Neural progenitor cell (in vitro differentiated cells): ENCODE data around the gene SBF1. TPM values are rescaled to one million over a fixed set of nuclear protein-coding genes. Genes with fewer than 3 reads are reported as not detected.

ENCODE experiments used
- DNase-seq: peaks from one replicate; pipeline ENCODE4 v3.0.0-alpha.2; 2016; ENCODE audit warnings: low spot score
- H2AFZ ChIP-seq: fragments of 200-600 bp; sonication (generic); replicated peaks from 2 replicates; pipeline ENCODE4 v1.6.1; 2016; ENCODE audit warnings: antibody characterized with exemption
- H3F3A ChIP-seq: fragments of 200-600 bp; sonication (generic); 2 replicates; pipeline ENCODE4 v1.6.1; 2016; ENCODE audit warnings: antibody characterized with exemption, low read depth
- H3K27ac ChIP-seq: fragments of 200-600 bp; sonication (generic); 2 replicates; pipeline ENCODE4 v1.5.1; 2016; ENCODE audit warnings: mild to moderate bottlenecking
- H3K27me3 ChIP-seq: fragments of 200-600 bp; sonication (generic); 2 replicates; pipeline ENCODE4 v1.6.1; 2016; ENCODE audit warnings: mild to moderate bottlenecking, moderate library complexity
- H3K36me3 ChIP-seq: fragments of 200-600 bp; sonication (generic); 2 replicates; pipeline ENCODE4 v1.5.1; 2016
- H3K4me1 ChIP-seq: fragments of 200-600 bp; sonication (generic); 2 replicates; pipeline ENCODE4 v1.6.1; 2016; ENCODE audit warnings: mixed run types
- H3K4me2 ChIP-seq: fragments of 200-600 bp; sonication (generic); 2 replicates; pipeline ENCODE4 v1.6.1; 2016
- H3K4me3 ChIP-seq: fragments of 200-600 bp; sonication (generic); 2 replicates; pipeline ENCODE4 v1.5.1; 2016
- H3K79me2 ChIP-seq: fragments of 200-600 bp; sonication (generic); 2 replicates; pipeline ENCODE4 v1.6.1; 2016; ENCODE audit warnings: low read depth
- H3K9ac ChIP-seq: fragments of 200-600 bp; sonication (generic); 2 replicates; pipeline ENCODE4 v1.6.1; 2016
- H3K9me3 ChIP-seq: fragments of 200-600 bp; sonication (generic); 2 replicates; pipeline ENCODE4 v1.5.1; 2016; ENCODE audit warnings: low read depth
- H4K20me1 ChIP-seq: fragments of 200-600 bp; sonication (generic); 2 replicates; pipeline ENCODE4 v1.6.1; 2016; ENCODE audit warnings: low read depth
- H3K27ac Mint-ChIP-seq: 3 replicates; pipeline ENCODE4 v1.8.0; 2021; ENCODE audit warnings: mixed read lengths
- H3K27me3 Mint-ChIP-seq: 2 replicates; pipeline ENCODE4 v1.8.0; 2022; ENCODE audit warnings: low read depth, mild to moderate bottlenecking, inconsistent platforms, moderate library complexity, mixed read lengths; ENCODE audit not compliant: insufficient read depth
- H3K36me3 Mint-ChIP-seq: 3 replicates; pipeline ENCODE4 v1.8.0; 2021; ENCODE audit warnings: mixed read lengths
- H3K4me1 Mint-ChIP-seq: 3 replicates; pipeline ENCODE4 v1.8.0; 2021; ENCODE audit warnings: mixed read lengths
- H3K4me3 Mint-ChIP-seq: 3 replicates; pipeline ENCODE4 v1.8.0; 2021; ENCODE audit warnings: mild to moderate bottlenecking, moderate library complexity, mixed read lengths
- H3K9me3 Mint-ChIP-seq: 3 replicates; pipeline ENCODE4 v1.8.0; 2020; ENCODE audit warnings: mixed read lengths
- EZH2 ChIP-seq: fragments of 200-600 bp; sonication (generic); IDR thresholded peaks from 2 replicates; pipeline ENCODE4 v1.6.1; 2017; ENCODE audit warnings: antibody characterized with exemption, mild to moderate bottlenecking, moderate library complexity
- EZH2phosphoT487 ChIP-seq: fragments of 200-600 bp; sonication (generic); IDR thresholded peaks from 2 replicates; pipeline ENCODE4 v1.6.1; 2017; ENCODE audit warnings: antibody characterized with exemption
- total RNA-seq: library from RNA; depleted of rRNA; stranded (reverse); fragments of >200 nt; gene quantifications from 2 replicates; pipeline ENCODE4 v1.2.3, GENCODE V29; 2015; ENCODE audit warnings: low replicate concordance
- TF ChIP-seq, protein P1 (sequence below): fragments of 200-600 bp; sonication (generic); IDR thresholded peaks from 2 replicates; pipeline ENCODE4 v1.5.1; 2017; ENCODE audit warnings: antibody characterized with exemption, mild to moderate bottlenecking

SBF1 gene
- total RNA-seq, 1 donor from 2014 or later, result 25.8 TPM

DNA sequence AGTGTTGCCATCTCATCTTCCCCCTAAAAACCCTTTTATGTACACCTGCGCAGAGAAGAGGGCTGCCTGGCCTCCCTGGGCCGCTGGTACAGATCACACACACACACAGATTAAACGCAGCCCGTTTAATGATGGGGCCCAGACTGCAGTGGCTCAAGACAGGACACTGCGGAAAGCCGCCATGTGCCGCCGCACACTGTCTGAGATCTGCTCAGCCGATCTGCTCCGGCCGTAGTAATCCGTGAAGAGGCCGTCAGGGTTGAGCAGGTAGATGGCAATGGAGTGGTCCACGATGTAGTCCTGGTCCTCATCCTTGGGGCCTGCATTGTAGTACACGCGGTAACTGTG, 48.6 kb upstream of the SBF1 start:
- no peak for DNase-seq
- no peaks in the 10 kb centered on the region for H3K9me3 Mint-ChIP-seq

GRCh38 chr22:50522806-50523438, 48.1 kb upstream of the SBF1 start:
- H3K9me3 ChIP-seq, result no peaks in the 10 kb centered on the region
- H3K4me1 ChIP-seq, result peaks cover 7% of the 10 kb centered on the region
- peaks cover 12% of the 10 kb centered on the region for H3K4me1 Mint-ChIP-seq
- H3K36me3 ChIP-seq, result no peaks in the 10 kb centered on the region
- no peak overlapping the region for H2AFZ ChIP-seq
- peaks cover 10% of the 10 kb centered on the region for H3K36me3 Mint-ChIP-seq
- TF ChIP-seq, protein P1, sequence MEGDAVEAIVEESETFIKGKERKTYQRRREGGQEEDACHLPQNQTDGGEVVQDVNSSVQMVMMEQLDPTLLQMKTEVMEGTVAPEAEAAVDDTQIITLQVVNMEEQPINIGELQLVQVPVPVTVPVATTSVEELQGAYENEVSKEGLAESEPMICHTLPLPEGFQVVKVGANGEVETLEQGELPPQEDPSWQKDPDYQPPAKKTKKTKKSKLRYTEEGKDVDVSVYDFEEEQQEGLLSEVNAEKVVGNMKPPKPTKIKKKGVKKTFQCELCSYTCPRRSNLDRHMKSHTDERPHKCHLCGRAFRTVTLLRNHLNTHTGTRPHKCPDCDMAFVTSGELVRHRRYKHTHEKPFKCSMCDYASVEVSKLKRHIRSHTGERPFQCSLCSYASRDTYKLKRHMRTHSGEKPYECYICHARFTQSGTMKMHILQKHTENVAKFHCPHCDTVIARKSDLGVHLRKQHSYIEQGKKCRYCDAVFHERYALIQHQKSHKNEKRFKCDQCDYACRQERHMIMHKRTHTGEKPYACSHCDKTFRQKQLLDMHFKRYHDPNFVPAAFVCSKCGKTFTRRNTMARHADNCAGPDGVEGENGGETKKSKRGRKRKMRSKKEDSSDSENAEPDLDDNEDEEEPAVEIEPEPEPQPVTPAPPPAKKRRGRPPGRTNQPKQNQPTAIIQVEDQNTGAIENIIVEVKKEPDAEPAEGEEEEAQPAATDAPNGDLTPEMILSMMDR, result no peak
- no peak for TF ChIP-seq EZH2
- no peak for TF ChIP-seq EZH2phosphoT487
- H4K20me1 ChIP-seq, result peaks cover 34% of the 10 kb centered on the region
- DNase-seq, result no peak
- H3K27me3 ChIP-seq, result peaks cover 18% of the 10 kb centered on the region
- no peak overlapping the region for H3K9ac ChIP-seq
- H3K79me2 ChIP-seq, result peaks cover 9% of the 10 kb centered on the region
- H3K27ac Mint-ChIP-seq, result no peak overlapping the region
- H3K4me2 ChIP-seq, result no peak overlapping the region
- H3F3A ChIP-seq, result peaks cover 22% of the 10 kb centered on the region
- H3K4me3 ChIP-seq, result no peak overlapping the region
- no peaks in the 10 kb centered on the region for H3K9me3 Mint-ChIP-seq
- no peak overlapping the region for H3K27ac ChIP-seq
- peak overlapping the region; percentile 55 for H3K4me3 Mint-ChIP-seq
- peaks cover 16% of the 10 kb centered on the region for H3K27me3 Mint-ChIP-seq

More for the DNA sequence above, 48.6 kb upstream of the SBF1 start:
- Histone ChIP-seq H3K9me3 (no peaks in the 10 kb centered on the region), H3K27ac (no peak overlapping the region), H3F3A (peaks cover 27% of the 10 kb centered on the region), H3K4me2 (no peak overlapping the region), H3K79me2 (peaks cover 9% of the 10 kb centered on the region), H3K27me3 (peaks cover 23% of the 10 kb centered on the region), H4K20me1 (peaks cover 39% of the 10 kb centered on the region), H3K4me3 (no peak overlapping the region), H3K36me3 (no peaks in the 10 kb centered on the region), H2AFZ (no peak overlapping the region), H3K4me1 (peaks cover 7% of the 10 kb centered on the region), H3K9ac (no peak overlapping the region)
- TF ChIP-seq EZH2 (no peak), EZH2phosphoT487 (no peak)
- TF ChIP-seq, protein P1, result no peak
- Mint-ChIP-seq H3K27me3 (peaks cover 21% of the 10 kb centered on the region), H3K36me3 (peaks cover 10% of the 10 kb centered on the region), H3K4me3 (peak overlapping the region; percentile 55), H3K27ac (no peak overlapping the region), H3K4me1 (peaks cover 12% of the 10 kb centered on the region)

DNA sequence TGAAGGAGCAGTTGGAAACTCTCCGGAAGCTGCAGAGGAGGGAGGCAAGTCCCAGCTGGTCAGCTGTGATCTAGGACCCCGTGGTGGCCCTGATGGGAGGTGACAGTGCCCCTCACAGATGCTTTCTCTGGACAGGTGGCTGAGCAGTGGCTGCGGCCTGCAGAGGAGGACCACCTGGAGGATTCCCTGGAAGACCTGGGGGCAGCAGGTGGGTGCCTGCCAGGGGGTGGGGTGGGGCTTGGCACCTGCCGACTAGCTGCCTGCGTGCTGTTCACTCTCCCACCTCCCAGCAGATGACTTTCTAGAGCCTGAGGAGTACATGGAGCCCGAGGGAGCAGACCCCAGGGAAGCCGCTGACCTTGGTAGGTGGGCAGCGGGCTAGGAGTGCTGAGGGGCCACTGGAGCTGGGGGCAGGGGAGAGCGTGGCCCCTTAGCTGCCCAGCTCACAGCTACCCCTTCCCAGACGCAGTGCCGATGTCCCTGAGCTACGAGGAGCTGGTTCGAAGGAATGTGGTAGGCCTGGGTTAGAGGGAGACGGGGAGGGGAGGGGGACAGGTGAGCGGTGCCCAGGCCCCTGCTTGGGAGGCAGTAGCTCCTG, 47.5 kb upstream of the SBF1 start:
- no peak for DNase-seq
- Histone ChIP-seq H2AFZ (no peak overlapping the region), H3K4me1 (peaks cover 7% of the 10 kb centered on the region), H3F3A (peaks cover 19% of the 10 kb centered on the region), H4K20me1 (peaks cover 28% of the 10 kb centered on the region), H3K79me2 (peaks cover 10% of the 10 kb centered on the region), H3K36me3 (no peaks in the 10 kb centered on the region), H3K9ac (no peak overlapping the region), H3K27ac (no peak overlapping the region), H3K4me2 (no peak overlapping the region), H3K9me3 (no peaks in the 10 kb centered on the region), H3K27me3 (peaks cover 12% of the 10 kb centered on the region), H3K4me3 (no peak overlapping the region)
- peaks cover 10% of the 10 kb centered on the region for H3K36me3 Mint-ChIP-seq
- peaks cover 15% of the 10 kb centered on the region for H3K27me3 Mint-ChIP-seq
- no peak overlapping the region for H3K4me3 Mint-ChIP-seq
- TF ChIP-seq, protein P1, result no peak
- TF ChIP-seq EZH2phosphoT487, result no peak
- no peak for TF ChIP-seq EZH2
- H3K4me1 Mint-ChIP-seq, result peaks cover 9% of the 10 kb centered on the region
- H3K27ac Mint-ChIP-seq, result no peak overlapping the region
- H3K9me3 Mint-ChIP-seq, result no peaks in the 10 kb centered on the region
